H9 (cell line): ENCODE measurements around the gene CCNI2. TPM values are rescaled to one million over a fixed set of nuclear protein-coding genes. Genes with fewer than 3 reads are reported as not detected.

Experiments
- DNase-seq: peaks from one replicate; pipeline ENCODE4 v3.0.0-alpha.2; 2017
- H2AFZ ChIP-seq: one replicate; pipeline ENCODE4 v1.6.1; 2013; ENCODE audit warnings: mild to moderate bottlenecking, low read length, control low read depth, moderate library complexity
- H2AK5ac ChIP-seq: 2 replicates; pipeline ENCODE4 v1.6.1; 2013; ENCODE audit warnings: low read length, control low read depth, mixed read lengths; ENCODE audit not compliant: insufficient read length
- H2BK120ac ChIP-seq: one replicate; pipeline ENCODE4 v1.6.1; 2013; ENCODE audit warnings: low read depth, mild to moderate bottlenecking, low read length, control low read depth, inconsistent platforms; ENCODE audit not compliant: poor library complexity, severe bottlenecking
- H2BK12ac ChIP-seq: 2 replicates; pipeline ENCODE4 v1.6.1; 2013; ENCODE audit warnings: low read length, control low read depth, mixed read lengths, low read depth; ENCODE audit not compliant: insufficient read length
- H2BK15ac ChIP-seq: 2 replicates; pipeline ENCODE4 v1.6.1; 2013; ENCODE audit warnings: low read depth, low read length, control low read depth
- H2BK20ac ChIP-seq: one replicate; pipeline ENCODE4 v1.6.1; 2013; ENCODE audit warnings: low read depth, mild to moderate bottlenecking, low read length, control low read depth, inconsistent platforms; ENCODE audit not compliant: poor library complexity, severe bottlenecking
- H2BK5ac ChIP-seq: 2 replicates; pipeline ENCODE4 v1.6.1; 2013; ENCODE audit warnings: low read length, control low read depth, mixed read lengths; ENCODE audit not compliant: insufficient read length
- H3K14ac ChIP-seq: 2 replicates; pipeline ENCODE4 v1.6.1; 2013; ENCODE audit warnings: low read length, control low read depth; ENCODE audit not compliant: insufficient read depth
- H3K18ac ChIP-seq: 2 replicates; pipeline ENCODE4 v1.6.1; 2013; ENCODE audit warnings: low read depth, mild to moderate bottlenecking, mixed read lengths, low read length, control low read depth; ENCODE audit not compliant: insufficient read length
- H3K23ac ChIP-seq: 2 replicates; pipeline ENCODE4 v1.6.1; 2013; ENCODE audit warnings: low read length, control low read depth, mixed read lengths, low read depth; ENCODE audit not compliant: insufficient read length
- H3K23me2 ChIP-seq: 2 replicates; pipeline ENCODE4 v1.6.1; 2013; ENCODE audit warnings: low read depth, mild to moderate bottlenecking, mixed read lengths, low read length, control low read depth; ENCODE audit not compliant: insufficient read length, poor library complexity, severe bottlenecking
- H3K27ac ChIP-seq: 2 replicates; pipeline ENCODE4 v1.5.1; 2013; ENCODE audit warnings: low read length, control low read depth, mixed read lengths, low read depth; ENCODE audit not compliant: insufficient read length
- H3K27me3 ChIP-seq: 2 replicates; pipeline ENCODE4 v1.6.1; 2013; ENCODE audit warnings: low read length, control low read depth, inconsistent platforms; ENCODE audit not compliant: insufficient read depth
- H3K4ac ChIP-seq: 2 replicates; pipeline ENCODE4 v1.6.1; 2013; ENCODE audit warnings: low read depth, mild to moderate bottlenecking, control low read depth, inconsistent platforms, low read length, moderate library complexity
- H3K4me1 ChIP-seq: 2 replicates; pipeline ENCODE4 v1.6.1; 2013; ENCODE audit warnings: low read length, control low read depth, inconsistent platforms; ENCODE audit not compliant: insufficient read depth
- H3K4me2 ChIP-seq: 2 replicates; pipeline ENCODE4 v1.6.1; 2013; ENCODE audit warnings: low read length, control low read depth, mixed read lengths; ENCODE audit not compliant: insufficient read length, insufficient read depth
- H3K56ac ChIP-seq: 2 replicates; pipeline ENCODE4 v1.6.1; 2013; ENCODE audit warnings: low read depth, mild to moderate bottlenecking, mixed read lengths, low read length, control low read depth; ENCODE audit not compliant: insufficient read length
- H3K79me1 ChIP-seq: 2 replicates; pipeline ENCODE4 v1.6.1; 2013; ENCODE audit warnings: low read depth, mild to moderate bottlenecking, moderate library complexity, low read length, control low read depth, inconsistent platforms; ENCODE audit not compliant: insufficient read depth, poor library complexity, severe bottlenecking
- H3K79me2 ChIP-seq: 2 replicates; pipeline ENCODE4 v1.6.1; 2013; ENCODE audit warnings: low read length, control low read depth, inconsistent platforms; ENCODE audit not compliant: insufficient read depth
- H3K9ac ChIP-seq: 2 replicates; pipeline ENCODE4 v1.6.1; 2013; ENCODE audit warnings: low read length, control low read depth, mixed read lengths; ENCODE audit not compliant: insufficient read length; ENCODE audit errors: extremely low read depth
- H3K9me3 ChIP-seq: one replicate; pipeline ENCODE4 v1.6.1; 2013; ENCODE audit warnings: low read depth, low read length, inconsistent platforms; ENCODE audit not compliant: control insufficient read depth
- H3T11ph ChIP-seq: one replicate; pipeline ENCODE4 v1.6.1; 2013; ENCODE audit warnings: mild to moderate bottlenecking, low read length, control low read depth, inconsistent platforms
- H4K20me1 ChIP-seq: one replicate; pipeline ENCODE4 v1.6.1; 2013; ENCODE audit not compliant: control insufficient read depth, insufficient read length, insufficient read depth
- H4K5ac ChIP-seq: 2 replicates; pipeline ENCODE4 v1.6.1; 2013; ENCODE audit warnings: low read depth, mild to moderate bottlenecking, mixed read lengths, low read length, control low read depth; ENCODE audit not compliant: insufficient read length
- H4K8ac ChIP-seq: replicated peaks from 2 replicates; pipeline ENCODE4 v1.6.1; 2013; ENCODE audit warnings: low read length, control low read depth, mixed read lengths, low read depth; ENCODE audit not compliant: insufficient read length
- H4K91ac ChIP-seq: 2 replicates; pipeline ENCODE4 v1.6.1; 2013; ENCODE audit warnings: low read depth, mild to moderate bottlenecking, moderate library complexity, mixed read lengths, low read length, control low read depth; ENCODE audit not compliant: insufficient read length
- H3K27ac Mint-ChIP-seq, 3 experiments: 2 replicates in 2 of 3; 3 replicates in 1 of 3; pipeline ENCODE4 v1.8.0; 2020 to 2021; ENCODE audit warnings: mixed read lengths in 3 of 3, mild to moderate bottlenecking in 1 of 3, moderate library complexity in 1 of 3
- H3K27me3 Mint-ChIP-seq: 2 replicates; pipeline ENCODE4 v1.8.0; 2021; ENCODE audit warnings: low read depth, mild to moderate bottlenecking, moderate library complexity, mixed read lengths
- H3K36me3 Mint-ChIP-seq, 3 experiments: 2 replicates in 2 of 3; 3 replicates in 1 of 3; pipeline ENCODE4 v1.8.0; 2020 to 2021; ENCODE audit warnings: low read depth in 3 of 3, mixed read lengths in 3 of 3; ENCODE audit not compliant: insufficient read depth in 1 of 3
- H3K4me1 Mint-ChIP-seq, 2 experiments: 2 replicates each; pipeline ENCODE4 v1.8.0; 2020; ENCODE audit warnings: mixed read lengths in 2 of 2
- H3K4me3 Mint-ChIP-seq, 2 experiments: 2 replicates in 1 of 2; 3 replicates in 1 of 2; pipeline ENCODE4 v1.8.0; 2020 to 2021; ENCODE audit warnings: mild to moderate bottlenecking in 2 of 2, mixed read lengths in 2 of 2, moderate library complexity in 1 of 2
- H3K9me3 Mint-ChIP-seq, 2 experiments: 2 replicates in 1 of 2; 3 replicates in 1 of 2; pipeline ENCODE4 v1.8.0; 2020; ENCODE audit warnings: mild to moderate bottlenecking in 2 of 2, mixed read lengths in 2 of 2, moderate library complexity in 1 of 2
- WGBS: extraction: QIAGEN DNeasy Blood & Tissue Kit; methylation state at CpG from one replicate; pipeline ENCODE4 v1.1.7; 2013; ENCODE audit warnings: missing lambda C conversion rate, low lambda C conversion rate, mixed read lengths; ENCODE audit not compliant: insufficient read length; ENCODE audit errors: extremely low coverage; 5-methylcytosine and 5-hydroxymethylcytosine counted together
- total RNA-seq: library from RNA; stranded (reverse); gene quantifications from 2 replicates; pipeline ENCODE4 v1.2.1, GENCODE V29; 2021
- TF ChIP-seq, protein P1 (sequence below): fragments of 200-600 bp; sonication (generic); conservative IDR thresholded peaks from 3 replicates; pipeline ENCODE4 v1.8.0; 2021; ENCODE audit warnings: antibody characterized with exemption, mild to moderate bottlenecking

Gene CCNI2
- total RNA-seq, 1 experiment from 2014 or later = 0.57 TPM

DNA sequence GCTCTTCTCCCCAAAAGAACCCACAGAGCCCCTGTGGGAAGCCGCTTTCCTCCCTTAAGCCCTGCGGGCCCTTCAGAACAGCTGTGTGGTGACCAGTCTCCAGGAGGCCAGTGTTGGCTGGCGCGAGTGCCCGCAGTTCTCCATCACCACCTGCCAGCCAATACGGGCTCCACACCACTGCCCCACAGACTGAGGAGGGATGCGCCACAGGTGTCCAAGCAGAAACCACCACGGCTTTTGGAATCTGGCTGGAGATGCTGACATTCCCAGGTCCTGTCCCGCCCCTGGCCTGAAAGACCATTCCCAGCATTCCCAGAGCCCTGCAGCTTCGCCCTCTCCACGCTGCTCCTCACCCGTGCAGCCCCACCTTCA is 12.8 kb downstream of the CCNI2 start:
- no peak overlapping the region for H3T11ph ChIP-seq
- H3K79me1 ChIP-seq = no peaks in the 10 kb centered on the region
- Mint-ChIP-seq H3K4me1 (peaks cover 7 to 10% of the 10 kb centered on the region in 2 experiments), H3K27ac (no peak overlapping the region; a peak in 1 of 7 replicates), H3K9me3 (no peaks in the 10 kb centered on the region), H3K27me3 (no peaks in the 10 kb centered on the region; the same call in 1 of the 2 replicates), H3K4me3 (no peak overlapping the region), H3K36me3 (peaks cover 5 to 37% (median 18%) of the 10 kb centered on the region in 3 experiments; a peak in 6 of 7 replicates)
- H4K5ac ChIP-seq = no peak overlapping the region
- no peak overlapping the region for H2BK5ac ChIP-seq
- no peak for DNase-seq
- H4K91ac ChIP-seq = no peak overlapping the region
- no peak overlapping the region for H3K23ac ChIP-seq
- H2BK20ac ChIP-seq = no peak overlapping the region
- no peaks in the 10 kb centered on the region for H3K79me2 ChIP-seq
- no peaks in the 10 kb centered on the region for H3K4me1 ChIP-seq
- no peak overlapping the region for H3K14ac ChIP-seq
- no peaks in the 10 kb centered on the region for H3K27me3 ChIP-seq
- H3K9me3 ChIP-seq = no peaks in the 10 kb centered on the region
- no peak overlapping the region for H3K4me2 ChIP-seq
- no peak overlapping the region for H3K56ac ChIP-seq
- WGBS = no CpG with 5 or more reads among the region's 12 CpGs
- TF ChIP-seq, protein P1, sequence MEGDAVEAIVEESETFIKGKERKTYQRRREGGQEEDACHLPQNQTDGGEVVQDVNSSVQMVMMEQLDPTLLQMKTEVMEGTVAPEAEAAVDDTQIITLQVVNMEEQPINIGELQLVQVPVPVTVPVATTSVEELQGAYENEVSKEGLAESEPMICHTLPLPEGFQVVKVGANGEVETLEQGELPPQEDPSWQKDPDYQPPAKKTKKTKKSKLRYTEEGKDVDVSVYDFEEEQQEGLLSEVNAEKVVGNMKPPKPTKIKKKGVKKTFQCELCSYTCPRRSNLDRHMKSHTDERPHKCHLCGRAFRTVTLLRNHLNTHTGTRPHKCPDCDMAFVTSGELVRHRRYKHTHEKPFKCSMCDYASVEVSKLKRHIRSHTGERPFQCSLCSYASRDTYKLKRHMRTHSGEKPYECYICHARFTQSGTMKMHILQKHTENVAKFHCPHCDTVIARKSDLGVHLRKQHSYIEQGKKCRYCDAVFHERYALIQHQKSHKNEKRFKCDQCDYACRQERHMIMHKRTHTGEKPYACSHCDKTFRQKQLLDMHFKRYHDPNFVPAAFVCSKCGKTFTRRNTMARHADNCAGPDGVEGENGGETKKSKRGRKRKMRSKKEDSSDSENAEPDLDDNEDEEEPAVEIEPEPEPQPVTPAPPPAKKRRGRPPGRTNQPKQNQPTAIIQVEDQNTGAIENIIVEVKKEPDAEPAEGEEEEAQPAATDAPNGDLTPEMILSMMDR = no peak
- H3K9ac ChIP-seq = no peak overlapping the region
- no peak overlapping the region for H2BK15ac ChIP-seq
- H4K8ac ChIP-seq = no peak overlapping the region
- no peak overlapping the region for H3K4ac ChIP-seq
- H2BK120ac ChIP-seq = no peak overlapping the region
- H2BK12ac ChIP-seq = no peak overlapping the region
- no peak overlapping the region for H3K18ac ChIP-seq
- H2AFZ ChIP-seq = no peak overlapping the region
- no peaks in the 10 kb centered on the region for H3K23me2 ChIP-seq
- H2AK5ac ChIP-seq = no peak overlapping the region
- H3K27ac ChIP-seq = no peak overlapping the region
- peaks cover 2% of the 10 kb centered on the region for H4K20me1 ChIP-seq
